GM19043 (cell line): ENCODE measurements around the gene PRSS50.

Experiments
- ATAC-seq: cut with Tn5 transposase; IDR thresholded peaks from one replicate; pipeline ENCODE4 v1.9.1; 2021; ENCODE audit warnings: low read depth; ENCODE audit not compliant: unreplicated experiment

Gene PRSS50

GRCh38 chr3:46729038-46729437 is 11.4 kb upstream of the PRSS50 start:
- no peak for ATAC-seq

GRCh38 chr3:46725621-46726314 is 8.1 kb upstream of the PRSS50 start:
- ATAC-seq = no peak

GRCh38 chr3:46724424-46724823 is 6.8 kb upstream of the PRSS50 start:
- no peak for ATAC-seq

DNA sequence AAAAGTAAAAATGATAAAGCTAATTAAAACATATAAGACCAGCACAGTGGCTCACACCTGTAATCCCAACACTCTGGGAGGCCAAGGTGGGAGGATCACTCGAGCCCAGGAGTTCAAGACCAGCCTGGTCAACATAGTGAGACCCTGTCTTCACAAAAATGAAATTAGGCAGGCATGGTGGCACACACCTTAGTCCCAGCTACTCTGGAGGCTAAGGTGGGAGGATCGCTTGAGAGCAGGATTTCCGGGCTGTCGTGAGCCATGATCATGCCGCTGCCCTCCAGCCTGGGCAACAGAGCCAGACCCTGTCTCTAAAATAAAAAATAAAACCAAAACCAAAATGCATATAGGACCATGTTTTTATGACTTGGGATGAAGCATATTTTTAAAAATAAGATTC is 4.8 kb upstream of the PRSS50 start:
- ATAC-seq = no peak

DNA sequence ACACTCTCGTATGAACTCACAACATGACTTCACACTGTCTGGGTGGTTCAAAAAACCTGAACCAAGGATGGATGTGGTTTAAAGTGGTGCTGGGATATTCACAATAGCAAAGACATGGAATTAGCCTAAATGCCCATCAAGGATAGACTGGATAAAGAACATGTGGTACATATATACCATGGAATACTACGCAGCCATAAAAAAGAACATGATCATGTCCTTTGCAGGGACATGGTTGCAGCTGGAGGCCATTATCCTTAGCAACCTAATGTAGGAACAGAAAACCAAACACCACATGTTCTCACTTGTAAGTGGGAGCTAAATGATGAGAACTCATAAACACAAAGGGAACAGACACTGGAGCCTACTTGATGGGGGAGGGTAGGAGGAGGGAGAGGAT is 3.3 kb upstream of the PRSS50 start:
- ATAC-seq = no peak

- no peak for ATAC-seq
Observed at GRCh38 chr3:46719735-46720271, 2.1 kb upstream of the PRSS50 start.

GRCh38 chr3:46719044-46719565 is 1.4 kb upstream of the PRSS50 start:
- ATAC-seq = no peak

DNA sequence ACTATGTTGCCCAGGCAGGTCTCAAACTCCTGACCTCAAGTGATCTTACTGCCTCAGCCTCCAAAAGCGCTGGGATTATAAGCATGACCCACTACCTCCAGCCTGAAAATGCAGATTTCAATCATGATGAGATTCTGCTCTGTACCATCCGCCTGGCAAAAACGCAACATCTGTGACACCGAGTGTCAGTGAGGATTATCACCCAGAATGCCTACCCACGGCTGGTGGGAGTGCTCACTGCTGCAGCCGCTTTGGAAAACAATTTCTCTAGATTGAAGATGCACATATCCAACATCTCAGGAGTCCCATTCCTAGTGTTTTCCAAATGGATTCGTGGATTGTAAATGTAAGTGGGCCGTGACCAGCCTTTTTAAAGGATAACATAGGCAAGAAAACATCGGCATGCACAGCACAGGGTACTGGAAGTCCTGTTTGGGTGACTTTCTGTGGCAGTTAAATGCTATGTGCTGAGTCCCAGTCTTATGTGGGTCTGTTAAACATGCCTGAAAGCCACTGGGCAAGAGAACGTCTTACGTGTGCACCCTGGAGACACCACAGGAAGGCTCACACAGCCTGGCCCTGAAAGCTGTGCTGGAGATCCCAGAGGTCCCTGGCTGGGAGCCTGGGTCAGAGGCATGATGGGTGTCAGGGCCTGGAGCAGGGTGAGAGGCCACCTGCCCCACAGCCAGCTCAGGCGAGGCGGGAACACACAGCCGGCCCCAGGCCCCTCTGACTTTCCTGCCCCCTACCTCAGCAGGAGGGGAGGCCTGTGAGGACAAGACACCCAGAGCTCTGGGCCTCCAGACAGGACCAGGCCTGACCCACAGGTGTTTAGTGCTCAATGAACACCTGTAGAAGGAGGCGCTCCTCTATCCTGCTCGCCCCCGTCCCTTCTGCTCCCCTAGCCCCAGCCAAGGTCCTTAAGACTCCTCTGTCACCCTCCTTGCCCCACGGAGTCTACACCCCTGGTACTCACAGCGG is 918 bp downstream of the PRSS50 start:
- ATAC-seq = no peak

- no peak for ATAC-seq
Observed at GRCh38 chr3:46715507-46716175, 2.0 kb downstream of the PRSS50 start.

GRCh38 chr3:46714728-46715506 is 2.8 kb downstream of the PRSS50 start:
- ATAC-seq = no peak

DNA sequence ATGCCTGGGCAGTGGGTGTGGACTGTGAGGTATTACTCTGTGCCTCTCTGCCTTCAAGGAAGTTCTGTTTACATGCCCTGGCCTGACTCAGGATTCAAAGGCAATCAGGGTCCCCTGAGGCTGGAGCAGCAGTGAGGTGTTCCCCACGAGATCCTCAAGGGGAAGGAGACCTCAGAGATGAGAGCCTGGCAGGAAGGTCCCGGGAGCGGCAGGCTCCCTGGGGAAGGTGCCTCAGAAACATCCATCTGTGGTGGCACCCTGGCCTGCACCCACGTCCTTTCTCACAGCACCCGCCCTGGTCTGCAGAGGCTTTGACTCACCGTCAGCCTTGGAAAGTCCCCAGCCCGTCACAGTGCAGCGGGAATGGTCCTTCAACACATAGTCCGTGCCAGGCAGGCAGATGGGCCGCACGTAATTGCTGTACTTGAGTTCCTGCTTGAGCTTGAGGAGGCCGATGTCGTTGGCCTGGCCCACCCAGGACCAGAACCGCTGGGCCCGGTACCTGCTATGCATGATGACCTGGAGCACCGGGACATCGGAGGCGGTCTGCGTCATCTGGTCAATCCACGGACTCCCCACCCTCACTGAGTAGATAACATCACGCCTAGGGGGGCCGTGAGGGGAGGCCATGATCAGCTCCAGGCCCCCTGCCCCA is 3.6 kb downstream of the PRSS50 start:
- ATAC-seq = no peak

- no peak for ATAC-seq
Observed at GRCh38 chr3:46713050-46713897, 4.4 kb downstream of the PRSS50 start.

- ATAC-seq = no peak
Observed at GRCh38 chr3:46712191-46713049, 5.2 kb downstream of the PRSS50 start.

DNA sequence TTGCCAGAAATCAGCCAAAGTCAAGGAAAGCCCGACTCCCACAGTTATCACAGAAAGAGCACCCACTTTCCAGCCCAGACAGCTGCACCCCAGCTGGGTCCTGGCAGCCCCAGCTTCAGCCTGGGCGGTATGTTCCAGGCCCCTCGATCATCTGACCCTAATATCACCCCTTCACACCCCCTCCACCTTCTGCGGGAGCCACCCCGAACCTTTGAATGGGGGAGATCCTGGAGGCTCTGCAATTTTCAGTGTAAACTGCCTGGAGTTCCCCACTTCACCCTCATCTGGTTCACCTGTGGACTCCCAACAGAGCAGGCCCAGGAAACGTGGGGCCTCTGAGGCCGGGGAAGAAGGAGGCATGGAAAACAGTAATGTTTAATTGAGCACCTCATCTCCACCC is 5.9 kb downstream of the PRSS50 start:
- ATAC-seq = no peak

DNA sequence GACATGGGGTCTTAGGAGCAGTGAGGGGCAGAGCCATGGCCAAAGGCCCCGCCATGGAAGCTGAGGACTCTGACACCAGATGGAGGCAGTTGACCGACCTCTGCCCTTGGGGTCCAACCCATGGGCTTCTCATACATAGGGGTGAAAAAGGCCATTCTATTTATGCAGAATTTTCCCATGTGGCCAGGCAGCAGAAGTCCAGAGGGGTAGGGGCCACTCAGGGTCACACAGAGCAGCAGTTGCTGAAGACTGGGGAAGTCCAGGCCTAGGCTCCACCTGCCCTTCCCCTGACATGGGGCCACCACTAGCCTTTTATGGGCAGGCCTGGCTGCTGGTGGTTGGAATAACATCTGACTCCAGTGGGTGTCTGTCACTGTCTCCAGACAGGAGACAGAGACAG is 6.4 kb downstream of the PRSS50 start:
- no peak for ATAC-seq

DNA sequence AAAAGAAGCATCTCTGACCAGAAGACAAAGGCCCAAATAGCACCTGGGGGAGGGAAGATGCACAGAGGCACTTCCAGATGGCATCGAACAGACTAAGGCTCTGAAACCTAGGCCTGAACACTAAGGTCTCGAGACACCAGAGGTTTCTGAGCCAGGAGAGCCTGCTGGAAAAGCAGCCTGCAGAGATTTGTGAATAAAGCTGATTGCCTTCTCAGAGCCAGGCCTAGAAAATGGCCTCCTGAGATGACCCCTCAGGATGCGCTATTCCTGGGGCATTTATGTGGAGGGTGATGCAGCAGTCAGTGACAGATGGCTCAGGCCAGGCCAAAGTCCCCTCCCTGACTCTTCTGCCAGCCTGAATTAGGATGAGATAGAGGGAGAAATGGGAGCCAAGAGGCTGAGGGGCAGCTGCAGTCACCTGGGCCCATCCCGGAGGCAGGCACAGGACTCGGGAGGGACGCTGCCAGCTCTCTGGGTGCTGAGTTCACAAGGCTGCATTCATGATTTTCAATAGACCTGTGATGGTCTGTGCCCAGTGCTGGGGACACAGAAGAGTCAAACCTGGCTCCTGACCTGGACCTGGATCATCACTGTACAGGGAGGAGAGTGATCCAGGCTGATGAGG is 6.9 kb downstream of the PRSS50 start:
- ATAC-seq = no peak

DNA sequence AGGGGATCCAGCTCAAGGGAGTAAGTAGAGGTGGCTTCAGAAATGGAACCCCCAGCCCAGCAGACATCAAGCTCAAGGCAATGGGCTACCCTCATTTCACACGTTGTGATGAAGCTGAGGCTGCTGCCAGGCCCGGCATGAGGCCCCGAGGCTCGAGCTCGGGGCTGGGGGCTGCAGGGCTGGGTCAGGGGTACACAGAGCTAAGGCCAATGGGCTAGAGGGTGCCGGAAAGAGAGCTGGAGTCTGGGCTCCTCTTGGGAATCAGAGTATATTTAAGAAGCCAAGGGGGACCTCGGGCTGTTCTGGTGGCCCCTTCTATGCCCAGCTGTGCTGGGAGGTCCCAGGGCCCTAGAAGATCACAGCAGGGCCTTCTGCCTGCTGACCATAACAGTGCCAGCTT is 7.4 kb downstream of the PRSS50 start:
- no peak for ATAC-seq
